Adrenal gland (tissue), 5 donors: ENCODE data around the gene FLYWCH1.

ENCODE experiments used
- CTCF ChIP-seq, 6 experiments: fragments of 450-650 bp in 4 of 6; fragments of 200-600 bp in 2 of 6; sonication (generic) in 1 of 6; IDR thresholded peaks; 1 replicate in 5 of 6; 2 replicates in 1 of 6; pipeline versions ENCODE4 v1.5.1 to v1.8.0; 2016 to 2021; ENCODE audit warnings: antibody characterized with exemption in 6 of 6, mild to moderate bottlenecking in 2 of 6, moderate library complexity in 1 of 6
- POLR2A ChIP-seq, 2 donors: fragments of 450-650 bp; IDR thresholded peaks; one replicate each; pipeline ENCODE4 v1.6.1; 2017; ENCODE audit warnings: antibody characterized with exemption in 2 of 2, mild to moderate bottlenecking in 2 of 2, moderate library complexity in 1 of 2
- donor health status: DM: no; HTN: no; CAD: no.

GRCh38 chr16:2955438-2955778 is 43.7 kb downstream of the FLYWCH1 start:
- TF ChIP-seq POLR2A (IDR thresholded peaks at IDR 0.05) = no peak
- no peak for TF ChIP-seq CTCF (IDR thresholded peaks at IDR 0.05)
